Measurements from ENCODE around the gene SERP1. TPM values are rescaled to one million over a fixed set of nuclear protein-coding genes. Genes with fewer than 3 reads are reported as not detected.

The SERP1 gene
- total RNA-seq, 2 experiments from 2014 or later: 97.4 to 182 TPM

- no peak for DNase-seq (ENCODE audit: low spot score)
- intact Hi-C loops (cut with micrococcal nuclease; ENCODE audit: unreplicated experiment): no loop called here
- Histone ChIP-seq H3K27ac (ENCODE audit: low read depth, low read length, poor library complexity, severe bottlenecking) (no peak overlapping the region), H4K20me1 (ENCODE audit: insufficient read depth, low read length) (no peaks in the 10 kb centered on the region), H3K4me2 (ENCODE audit: low read length) (no peak overlapping the region), H3K4me1 (ENCODE audit: insufficient read depth, low read length, poor library complexity, severe bottlenecking) (no peaks in the 10 kb centered on the region), H3K4me3 (ENCODE audit: low read depth, low read length, poor library complexity, severe bottlenecking) (no peak overlapping the region), H2AFZ (ENCODE audit: low read length) (no peak overlapping the region), H3K9me2 (ENCODE audit: insufficient read depth, low read length) (no peaks in the 10 kb centered on the region), H3K9me3 (ENCODE audit: low read length) (no peaks in the 10 kb centered on the region), H3K36me3 (ENCODE audit: insufficient read depth, low read length) (no peaks in the 10 kb centered on the region), H3K79me2 (ENCODE audit: insufficient read depth, low read depth, low read length) (no peaks in the 10 kb centered on the region)
- POLR2A ChIA-PET: interaction anchor here (0.5 to 1.0 kb wide), 4 partner anchors 10 to 713 kb away, joined by 3 to 5 read pairs (median 3); no protein-coding TSS in a partner anchor
- BruUV-seq (replicated peaks): no TSS peak
- CTCF ChIA-PET (ENCODE audit: unreplicated experiment): no interaction called here
- TF ChIP-seq EZH2phosphoT487 (IDR thresholded peaks at IDR 0.05; ENCODE audit: borderline replicate concordance, low read depth, low read length) (no peak), CTCF (conservative IDR thresholded peaks at IDR 0.05; ENCODE audit: low read length) (no peak)
Observed at GRCh38 chr3:150494411-150494977, 51.8 kb downstream of the SERP1 start.

Other genes starting within 250 kb of the SERP1 start
- 5.9 and 6.2 TPM in 2 replicates for gene TSC22D2, start 138.2 kb downstream of the SERP1 start, total RNA-seq (2014; rRNA removed; shearing (Covaris generic))
- 24.2 and 24.9 TPM in 2 replicates for gene TSC22D2, start 138.2 kb downstream of the SERP1 start, total RNA-seq (2022)
- gene EIF2A, start 291 bp upstream of the SERP1 start, total RNA-seq (2014; rRNA removed; shearing (Covaris generic)): 85.6 and 86.0 TPM in 2 replicates
- 105 and 130 TPM in 2 replicates for gene EIF2A, start 291 bp upstream of the SERP1 start, total RNA-seq (2022)
- gene SELENOT, start 56.8 kb upstream of the SERP1 start, total RNA-seq (2014; rRNA removed; shearing (Covaris generic)): 36.8 and 60.7 TPM in 2 replicates
- 70.1 and 71.8 TPM in 2 replicates for gene SELENOT, start 56.8 kb upstream of the SERP1 start, total RNA-seq (2022)
- 0.41 TPM in 1 of 2 replicates, not detected in the other for gene ERICH6, start 157.4 kb upstream of the SERP1 start, total RNA-seq (2014; rRNA removed; shearing (Covaris generic))
- gene ERICH6, start 157.4 kb upstream of the SERP1 start, total RNA-seq (2022): 0.38 TPM in 1 of 2 replicates, not detected in the other
- 22.2 and 22.7 TPM in 2 replicates for gene SIAH2, start 216.7 kb upstream of the SERP1 start, total RNA-seq (2014; rRNA removed; shearing (Covaris generic))
- gene SIAH2, start 216.7 kb upstream of the SERP1 start, total RNA-seq (2022): 23.5 and 29.1 TPM in 2 replicates